ENCODE measurements around the gene ADGRB2.

ADGRB2 gene

GRCh38 chr1:31776516-31776915 lies 12.4 kb upstream of the ADGRB2 start:
- TF ChIP-seq CTCF (IDR thresholded peaks at IDR 0.05), result no peak

DNA sequence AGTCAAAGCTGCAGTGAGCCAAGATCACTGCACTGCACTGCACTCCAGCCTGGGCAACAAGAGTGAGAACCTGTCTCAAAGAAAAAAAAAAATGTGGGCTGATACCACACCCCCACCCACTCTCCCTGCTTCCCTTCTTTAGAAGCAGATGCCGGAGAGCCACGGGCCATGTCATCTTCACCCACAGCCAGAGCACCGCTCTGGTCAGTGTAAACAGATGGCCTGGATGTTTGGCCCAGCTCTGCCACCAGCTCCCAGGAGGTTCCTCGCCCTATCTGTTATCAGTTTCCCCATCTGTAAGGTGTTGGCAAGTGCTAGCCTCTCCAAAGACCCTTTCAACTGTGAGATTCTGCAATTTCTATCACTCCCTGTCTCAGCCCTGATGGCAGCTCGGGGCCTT lies 11.9 kb upstream of the ADGRB2 start:
- TF ChIP-seq CTCF (IDR thresholded peaks at IDR 0.05), result no peak

- no peak for TF ChIP-seq CTCF (IDR thresholded peaks at IDR 0.05)
These were observed 11.3 kb upstream of the ADGRB2 start for GRCh38 chr1:31775210-31775999.

- TF ChIP-seq CTCF (IDR thresholded peaks at IDR 0.05), result no peak
These were observed 10.4 kb upstream of the ADGRB2 start for GRCh38 chr1:31774495-31774894.

DNA sequence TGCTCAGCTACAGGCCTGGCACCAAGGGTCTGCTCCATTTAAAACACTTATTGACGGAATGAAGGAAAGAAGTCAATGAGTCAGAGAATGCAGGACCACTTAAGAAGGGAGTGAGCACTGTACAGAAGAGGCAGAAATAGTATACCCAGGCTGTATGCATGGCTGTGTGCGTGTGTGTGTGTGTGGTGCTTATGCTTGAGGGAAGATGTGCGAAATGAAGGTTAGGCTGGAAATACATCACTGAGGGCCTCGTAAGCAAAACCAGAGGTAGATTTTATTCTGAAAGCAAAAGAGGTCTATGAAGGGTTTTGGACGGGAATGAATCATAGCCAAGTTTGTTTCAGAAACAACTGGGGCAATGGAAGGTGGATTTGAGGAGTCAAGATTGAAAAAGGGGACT lies 9.7 kb upstream of the ADGRB2 start:
- TF ChIP-seq CTCF (IDR thresholded peaks at IDR 0.05), result no peak

- TF ChIP-seq CTCF (IDR thresholded peaks at IDR 0.05), result no peak
These were observed 8.6 kb upstream of the ADGRB2 start for GRCh38 chr1:31772669-31773248.

GRCh38 chr1:31771891-31772668 lies 7.9 kb upstream of the ADGRB2 start:
- no peak for TF ChIP-seq CTCF (IDR thresholded peaks at IDR 0.05)
